Ishikawa (cell line): ENCODE data around the gene S100A8.

Experiments
- CEBPB ChIP-seq: IDR thresholded peaks from 2 replicates; pipeline ENCODE4 v1.6.1; 2012
- CREB1 ChIP-seq: IDR thresholded peaks from 2 replicates; pipeline ENCODE4 v1.6.1; 2012; ENCODE audit warnings: low read depth
- EGR1 ChIP-seq: IDR thresholded peaks from 2 replicates; pipeline ENCODE4 v1.6.1; 2012
- EP300 ChIP-seq: IDR thresholded peaks from 2 replicates; pipeline ENCODE4 v1.6.1; 2012; ENCODE audit warnings: borderline replicate concordance
- FOXM1 ChIP-seq: IDR thresholded peaks from 2 replicates; pipeline ENCODE4 v1.6.1; 2012; ENCODE audit warnings: low read depth, borderline replicate concordance
- NFIC ChIP-seq: IDR thresholded peaks from 2 replicates; pipeline ENCODE4 v1.6.1; 2012
- RAD21 ChIP-seq: IDR thresholded peaks from 2 replicates; pipeline ENCODE4 v1.6.1; 2012; ENCODE audit warnings: low read depth
- REST ChIP-seq: IDR thresholded peaks from 2 replicates; pipeline ENCODE4 v1.6.1; 2012; ENCODE audit warnings: low read depth, mild to moderate bottlenecking
- TAF1 ChIP-seq: IDR thresholded peaks from 2 replicates; pipeline ENCODE4 v1.6.1; 2012; ENCODE audit warnings: low read depth, mild to moderate bottlenecking
- TCF12 ChIP-seq: IDR thresholded peaks from 2 replicates; pipeline ENCODE4 v1.6.1; 2012; ENCODE audit warnings: low read depth
- TEAD4 ChIP-seq: IDR thresholded peaks from 2 replicates; pipeline ENCODE4 v1.6.1; 2012
- USF1 ChIP-seq: IDR thresholded peaks from 2 replicates; pipeline ENCODE4 v1.6.1; 2012
- YY1 ChIP-seq: IDR thresholded peaks from 2 replicates; pipeline ENCODE4 v1.6.1; 2012; ENCODE audit warnings: low read depth
- ZBTB7A ChIP-seq: IDR thresholded peaks from 2 replicates; pipeline ENCODE4 v1.6.1; 2012; ENCODE audit warnings: low read depth
- TF ChIP-seq, protein P1 (sequence below): IDR thresholded peaks from 2 replicates; pipeline ENCODE4 v1.6.1; 2012

The S100A8 gene

GRCh38 chr1:153379591-153379990, 11.3 kb downstream of the S100A8 start:
- TF ChIP-seq TCF12 (no peak), FOXM1 (no peak), CEBPB (no peak), YY1 (no peak), EP300 (no peak), USF1 (no peak), NFIC (no peak), CREB1 (no peak), TAF1 (no peak), TEAD4 (no peak), ZBTB7A (no peak), RAD21 (no peak), REST (no peak), EGR1 (no peak)
- TF ChIP-seq, protein P1, sequence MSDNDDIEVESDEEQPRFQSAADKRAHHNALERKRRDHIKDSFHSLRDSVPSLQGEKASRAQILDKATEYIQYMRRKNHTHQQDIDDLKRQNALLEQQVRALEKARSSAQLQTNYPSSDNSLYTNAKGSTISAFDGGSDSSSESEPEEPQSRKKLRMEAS: no peak

DNA sequence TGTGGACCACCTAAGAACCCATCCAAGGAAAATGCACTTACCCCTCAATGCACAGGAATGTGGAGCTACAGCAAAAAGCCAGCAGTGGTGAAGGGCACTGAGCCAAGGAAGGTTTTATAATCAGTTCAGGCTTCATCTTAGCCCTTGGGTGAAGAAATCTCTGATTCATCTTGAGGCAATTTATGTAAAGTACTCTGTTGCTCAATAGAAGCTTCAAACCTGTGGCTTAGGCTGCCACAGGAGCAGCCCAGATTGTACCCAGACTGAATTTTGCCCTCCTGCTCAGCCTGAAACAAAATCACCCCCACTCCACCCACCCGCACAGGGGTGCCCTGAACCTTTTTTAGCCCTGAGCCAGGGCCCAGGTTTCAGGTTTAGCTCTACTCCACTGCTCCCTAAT, 15.4 kb downstream of the S100A8 start, which contains the start of gene S100A12:
Gene S100A12, minus strand, starts transcription at position 111 of the 400 bp plus-strand sequence. CDS start 1,029 bp downstream, outside the sequence.
- TF ChIP-seq CREB1: no peak
- TF ChIP-seq, protein P1: no peak
- no peak for TF ChIP-seq TEAD4

DNA sequence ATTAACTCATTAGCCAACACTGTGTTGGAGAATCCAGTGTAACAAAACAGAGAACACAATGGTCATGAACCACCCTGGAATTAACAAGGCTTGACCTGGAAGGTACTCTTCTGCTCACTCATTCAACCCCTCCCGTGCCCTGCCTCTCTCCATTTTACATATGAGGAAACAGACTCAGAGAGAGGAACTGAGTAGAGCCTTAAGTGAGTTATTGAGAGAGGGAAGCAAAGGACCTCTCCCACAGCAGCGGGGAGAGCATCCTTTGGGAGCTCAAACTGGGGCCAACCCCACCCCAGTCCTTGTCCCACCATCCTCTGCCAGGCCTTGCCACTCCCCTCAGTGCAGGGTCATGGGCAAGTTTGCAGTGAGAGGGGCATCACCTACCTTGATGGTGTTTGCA, 16.8 kb downstream of the S100A8 start:
- TF ChIP-seq YY1: no peak
- no peak for TF ChIP-seq ZBTB7A
- TF ChIP-seq, protein P1: no peak
- no peak for TF ChIP-seq NFIC
- no peak for TF ChIP-seq CEBPB
- no peak for TF ChIP-seq USF1
- TF ChIP-seq EP300: no peak
- TF ChIP-seq CREB1: no peak
- no peak for TF ChIP-seq TCF12
- TF ChIP-seq REST: no peak
- no peak for TF ChIP-seq RAD21
- no peak for TF ChIP-seq TAF1
- no peak for TF ChIP-seq FOXM1
- TF ChIP-seq EGR1: no peak
- no peak for TF ChIP-seq TEAD4

GRCh38 chr1:153372571-153372970, 18.3 kb downstream of the S100A8 start:
- no peak for TF ChIP-seq TEAD4
- TF ChIP-seq FOXM1: no peak
- no peak for TF ChIP-seq ZBTB7A
- TF ChIP-seq TAF1: no peak
- TF ChIP-seq CREB1: no peak
- TF ChIP-seq EGR1: no peak
- TF ChIP-seq, protein P1: no peak

- TF ChIP-seq REST: no peak
- no peak for TF ChIP-seq ZBTB7A
- no peak for TF ChIP-seq EGR1
- TF ChIP-seq USF1: no peak
- no peak for TF ChIP-seq FOXM1
- no peak for TF ChIP-seq NFIC
- TF ChIP-seq TCF12: no peak
- no peak for TF ChIP-seq RAD21
- no peak for TF ChIP-seq YY1
- no peak for TF ChIP-seq CREB1
- TF ChIP-seq EP300: no peak
- no peak for TF ChIP-seq TEAD4
- TF ChIP-seq CEBPB: no peak
- TF ChIP-seq, protein P1: no peak
- no peak for TF ChIP-seq TAF1
Measured at GRCh38 chr1:153371231-153371630, 19.6 kb downstream of the S100A8 start.
